Body of pancreas (tissue), 4 donors: Measurements from ENCODE around the gene PRSS1.

Source experiments
- POLR2A ChIP-seq, 3 donors: fragments of 450-650 bp; IDR thresholded peaks; one replicate each; pipeline ENCODE4 v1.6.1; 2016; ENCODE audit warnings: antibody characterized with exemption in 3 of 3, mild to moderate bottlenecking in 2 of 3
- TF ChIP-seq, protein P1 (sequence below), 7 experiments: fragments of 450-650 bp in 4 of 7; fragments of 200-600 bp in 3 of 7; sonication (generic) in 3 of 7; IDR thresholded peaks; one replicate each; pipeline ENCODE4 v1.5.1; 2016 to 2019; ENCODE audit warnings: antibody characterized with exemption in 7 of 7

DNA sequence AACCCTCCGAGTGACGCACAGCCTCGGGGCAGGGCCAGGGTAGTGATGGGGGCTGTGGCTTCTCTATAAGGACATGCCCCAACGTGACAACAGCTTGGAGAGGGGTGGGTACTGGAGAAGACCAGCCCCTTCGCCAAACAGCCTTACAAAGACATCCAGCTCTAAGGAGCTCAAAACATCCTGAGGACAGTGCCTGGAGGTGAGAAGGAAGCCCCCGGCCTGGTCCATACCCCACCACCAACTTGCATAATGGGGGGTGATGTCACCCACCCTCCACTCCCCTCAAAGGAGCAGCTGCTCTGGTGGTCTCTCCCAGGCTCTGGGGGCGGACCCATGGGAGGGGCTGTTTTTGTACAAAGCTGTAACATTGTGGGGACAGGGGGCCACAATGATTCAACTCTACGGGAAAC, 36.6 kb downstream of the PRSS1 start:
- TF ChIP-seq, protein P1, sequence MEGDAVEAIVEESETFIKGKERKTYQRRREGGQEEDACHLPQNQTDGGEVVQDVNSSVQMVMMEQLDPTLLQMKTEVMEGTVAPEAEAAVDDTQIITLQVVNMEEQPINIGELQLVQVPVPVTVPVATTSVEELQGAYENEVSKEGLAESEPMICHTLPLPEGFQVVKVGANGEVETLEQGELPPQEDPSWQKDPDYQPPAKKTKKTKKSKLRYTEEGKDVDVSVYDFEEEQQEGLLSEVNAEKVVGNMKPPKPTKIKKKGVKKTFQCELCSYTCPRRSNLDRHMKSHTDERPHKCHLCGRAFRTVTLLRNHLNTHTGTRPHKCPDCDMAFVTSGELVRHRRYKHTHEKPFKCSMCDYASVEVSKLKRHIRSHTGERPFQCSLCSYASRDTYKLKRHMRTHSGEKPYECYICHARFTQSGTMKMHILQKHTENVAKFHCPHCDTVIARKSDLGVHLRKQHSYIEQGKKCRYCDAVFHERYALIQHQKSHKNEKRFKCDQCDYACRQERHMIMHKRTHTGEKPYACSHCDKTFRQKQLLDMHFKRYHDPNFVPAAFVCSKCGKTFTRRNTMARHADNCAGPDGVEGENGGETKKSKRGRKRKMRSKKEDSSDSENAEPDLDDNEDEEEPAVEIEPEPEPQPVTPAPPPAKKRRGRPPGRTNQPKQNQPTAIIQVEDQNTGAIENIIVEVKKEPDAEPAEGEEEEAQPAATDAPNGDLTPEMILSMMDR (IDR thresholded peaks at IDR 0.05), result no peak
- no peak for TF ChIP-seq POLR2A (IDR thresholded peaks at IDR 0.05)
